HCT116 (cell line): ENCODE results near the gene WDR64.

Source experiments
- CEBPB ChIP-seq: IDR thresholded peaks from 2 replicates; pipeline ENCODE4 v1.6.1; 2012; ENCODE audit warnings: low read depth
- CTCF ChIP-seq, 3 experiments: fragments of 200-600 bp in 1 of 3; sonication (generic) in 1 of 3; IDR thresholded peaks in 2 of 3; conservative IDR thresholded peaks in 1 of 3; 2 replicates each; pipeline ENCODE4 v1.5.1; 2012 to 2017; ENCODE audit warnings: low read depth in 2 of 3, low read length in 2 of 3, antibody characterized with exemption in 1 of 3, borderline replicate concordance in 1 of 3, control low read depth in 1 of 3, mild to moderate bottlenecking in 1 of 3, mixed read lengths in 1 of 3, mixed run types in 1 of 3, moderate library complexity in 1 of 3; ENCODE audit not compliant: insufficient read depth in 1 of 3
- EZH2 ChIP-seq: fragments of 200-600 bp; sonication (generic); IDR thresholded peaks from 2 replicates; pipeline ENCODE4 v1.6.1; 2017; ENCODE audit warnings: antibody characterized with exemption, mixed run types
- JUND ChIP-seq: IDR thresholded peaks from 2 replicates; pipeline ENCODE4 v1.6.1; 2012
- MAX ChIP-seq: IDR thresholded peaks from 2 replicates; pipeline ENCODE4 v1.6.1; 2012
- POLR2A ChIP-seq: IDR thresholded peaks from 2 replicates; pipeline ENCODE4 v1.7.0; 2011; ENCODE audit warnings: borderline replicate concordance; ENCODE audit not compliant: insufficient read depth, insufficient read length; ENCODE audit errors: extremely low read depth
- POLR2AphosphoS5 ChIP-seq: IDR thresholded peaks from 2 replicates; pipeline ENCODE4 v1.6.1; 2011; ENCODE audit warnings: mild to moderate bottlenecking, low read depth, low read length, moderate library complexity
- SIN3A ChIP-seq: IDR thresholded peaks from 2 replicates; pipeline ENCODE4 v1.6.1; 2012; ENCODE audit warnings: low read depth
- SP1 ChIP-seq: IDR thresholded peaks from 2 replicates; pipeline ENCODE4 v1.6.1; 2012; ENCODE audit warnings: low read depth
- YY1 ChIP-seq: IDR thresholded peaks from 2 replicates; pipeline ENCODE4 v1.6.1; 2011; ENCODE audit warnings: low read length, low read depth, moderate library complexity, mild to moderate bottlenecking; ENCODE audit not compliant: insufficient replicate concordance; ENCODE audit errors: extremely low read depth
- TF ChIP-seq, protein P1 (sequence below): IDR thresholded peaks from 2 replicates; pipeline ENCODE4 v1.6.1; 2011; ENCODE audit warnings: mild to moderate bottlenecking, low read length, moderate library complexity; ENCODE audit not compliant: insufficient replicate concordance; ENCODE audit errors: extremely low read depth
- TF ChIP-seq, protein P2 (sequence below): IDR thresholded peaks from 2 replicates; pipeline ENCODE4 v1.6.1; 2012; ENCODE audit warnings: low read depth

GRCh38 chr1:241611736-241612135 is 40.3 kb upstream of the WDR64 start:
- TF ChIP-seq POLR2A (no peak), CTCF (IDR thresholded peaks at IDR 0.05 in 2 of 3, conservative IDR thresholded peaks at IDR 0.05 in 1 of 3; ENCODE audit: borderline replicate concordance in 1 of 3, insufficient read depth in 1 of 3, low read depth in 2 of 3, low read length in 2 of 3) (no peak), MAX (no peak), CEBPB (no peak), EZH2 (no peak), YY1 (no peak), SP1 (no peak), POLR2AphosphoS5 (no peak), JUND (no peak), SIN3A (no peak)
- TF ChIP-seq, protein P1, sequence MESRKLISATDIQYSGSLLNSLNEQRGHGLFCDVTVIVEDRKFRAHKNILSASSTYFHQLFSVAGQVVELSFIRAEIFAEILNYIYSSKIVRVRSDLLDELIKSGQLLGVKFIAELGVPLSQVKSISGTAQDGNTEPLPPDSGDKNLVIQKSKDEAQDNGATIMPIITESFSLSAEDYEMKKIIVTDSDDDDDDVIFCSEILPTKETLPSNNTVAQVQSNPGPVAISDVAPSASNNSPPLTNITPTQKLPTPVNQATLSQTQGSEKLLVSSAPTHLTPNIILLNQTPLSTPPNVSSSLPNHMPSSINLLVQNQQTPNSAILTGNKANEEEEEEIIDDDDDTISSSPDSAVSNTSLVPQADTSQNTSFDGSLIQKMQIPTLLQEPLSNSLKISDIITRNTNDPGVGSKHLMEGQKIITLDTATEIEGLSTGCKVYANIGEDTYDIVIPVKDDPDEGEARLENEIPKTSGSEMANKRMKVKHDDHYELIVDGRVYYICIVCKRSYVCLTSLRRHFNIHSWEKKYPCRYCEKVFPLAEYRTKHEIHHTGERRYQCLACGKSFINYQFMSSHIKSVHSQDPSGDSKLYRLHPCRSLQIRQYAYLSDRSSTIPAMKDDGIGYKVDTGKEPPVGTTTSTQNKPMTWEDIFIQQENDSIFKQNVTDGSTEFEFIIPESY: no peak
- TF ChIP-seq, protein P2, sequence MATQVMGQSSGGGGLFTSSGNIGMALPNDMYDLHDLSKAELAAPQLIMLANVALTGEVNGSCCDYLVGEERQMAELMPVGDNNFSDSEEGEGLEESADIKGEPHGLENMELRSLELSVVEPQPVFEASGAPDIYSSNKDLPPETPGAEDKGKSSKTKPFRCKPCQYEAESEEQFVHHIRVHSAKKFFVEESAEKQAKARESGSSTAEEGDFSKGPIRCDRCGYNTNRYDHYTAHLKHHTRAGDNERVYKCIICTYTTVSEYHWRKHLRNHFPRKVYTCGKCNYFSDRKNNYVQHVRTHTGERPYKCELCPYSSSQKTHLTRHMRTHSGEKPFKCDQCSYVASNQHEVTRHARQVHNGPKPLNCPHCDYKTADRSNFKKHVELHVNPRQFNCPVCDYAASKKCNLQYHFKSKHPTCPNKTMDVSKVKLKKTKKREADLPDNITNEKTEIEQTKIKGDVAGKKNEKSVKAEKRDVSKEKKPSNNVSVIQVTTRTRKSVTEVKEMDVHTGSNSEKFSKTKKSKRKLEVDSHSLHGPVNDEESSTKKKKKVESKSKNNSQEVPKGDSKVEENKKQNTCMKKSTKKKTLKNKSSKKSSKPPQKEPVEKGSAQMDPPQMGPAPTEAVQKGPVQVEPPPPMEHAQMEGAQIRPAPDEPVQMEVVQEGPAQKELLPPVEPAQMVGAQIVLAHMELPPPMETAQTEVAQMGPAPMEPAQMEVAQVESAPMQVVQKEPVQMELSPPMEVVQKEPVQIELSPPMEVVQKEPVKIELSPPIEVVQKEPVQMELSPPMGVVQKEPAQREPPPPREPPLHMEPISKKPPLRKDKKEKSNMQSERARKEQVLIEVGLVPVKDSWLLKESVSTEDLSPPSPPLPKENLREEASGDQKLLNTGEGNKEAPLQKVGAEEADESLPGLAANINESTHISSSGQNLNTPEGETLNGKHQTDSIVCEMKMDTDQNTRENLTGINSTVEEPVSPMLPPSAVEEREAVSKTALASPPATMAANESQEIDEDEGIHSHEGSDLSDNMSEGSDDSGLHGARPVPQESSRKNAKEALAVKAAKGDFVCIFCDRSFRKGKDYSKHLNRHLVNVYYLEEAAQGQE: no peak
